ENCODE data around the gene ADCYAP1R1.

The ADCYAP1R1 gene

DNA sequence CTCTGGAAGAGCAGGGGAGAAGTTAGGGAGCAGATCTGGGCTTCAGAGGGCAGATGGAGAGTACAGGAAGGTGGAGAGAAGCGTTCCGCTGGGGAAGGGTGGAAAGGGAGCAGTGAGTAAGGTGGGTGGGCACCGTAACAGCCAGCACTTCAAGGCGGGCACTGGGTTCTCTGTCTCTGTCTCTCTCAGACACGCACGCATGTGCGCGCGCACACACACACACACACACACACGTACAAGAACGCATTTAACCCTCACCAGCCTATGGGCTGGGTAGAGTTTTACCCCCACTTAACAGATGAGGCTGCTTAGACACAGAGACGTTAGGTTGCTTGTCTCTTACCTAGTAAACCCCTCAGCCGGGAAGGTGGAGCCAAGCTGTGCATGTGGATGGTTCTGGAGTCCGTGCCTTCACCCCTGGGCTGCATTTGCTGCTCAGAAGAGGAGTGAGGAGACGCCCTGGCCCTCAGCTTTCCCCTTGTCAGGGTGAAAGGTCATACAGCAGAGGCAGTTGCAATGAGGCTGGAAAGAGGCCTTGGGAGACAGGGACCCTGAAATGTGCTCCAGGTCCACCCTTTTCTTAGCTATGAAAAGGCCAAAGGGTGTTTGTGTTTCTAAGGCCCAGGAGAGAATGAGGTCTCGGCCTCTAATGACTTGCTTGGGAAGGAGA is 16.0 kb downstream of the ADCYAP1R1 start:
- DNase-seq (ENCODE audit: low read depth in 2 of 2) = no peak

DNA sequence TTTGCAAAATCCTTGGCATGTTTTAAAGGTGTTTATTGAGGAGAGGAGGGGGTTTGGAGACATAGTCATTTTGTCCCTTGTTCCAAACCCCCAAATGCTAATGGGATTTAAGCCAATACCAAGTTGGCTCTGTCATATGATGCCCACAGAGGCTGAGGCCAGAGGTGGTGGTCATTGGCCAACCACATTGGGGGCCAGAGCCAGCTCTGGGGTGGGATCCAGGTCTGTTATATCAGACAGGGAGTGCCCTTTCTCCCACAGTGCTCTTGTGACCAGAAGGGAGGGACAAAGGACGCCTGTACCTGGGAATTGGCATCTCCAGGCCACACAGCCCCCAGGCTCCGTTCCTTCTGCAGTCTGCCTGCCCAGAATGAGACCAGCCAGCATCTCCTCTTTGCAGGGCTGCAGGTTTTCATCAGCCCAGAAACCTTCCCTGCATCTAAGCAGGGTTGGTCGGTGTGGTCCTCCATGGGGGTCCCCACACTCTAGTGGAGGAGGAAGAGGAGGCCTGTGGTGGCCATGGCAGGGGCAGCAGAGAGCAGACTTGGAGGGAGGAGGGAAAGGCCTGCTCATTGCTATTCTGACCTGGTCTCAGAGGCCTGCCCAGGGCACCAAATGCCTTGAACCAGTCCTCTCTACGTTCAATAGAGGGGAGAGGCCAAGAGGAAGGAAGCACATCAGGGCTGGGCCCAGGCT is 17.9 kb downstream of the ADCYAP1R1 start:
- DNase-seq (ENCODE audit: low read depth in 2 of 2) = no peak

DNA sequence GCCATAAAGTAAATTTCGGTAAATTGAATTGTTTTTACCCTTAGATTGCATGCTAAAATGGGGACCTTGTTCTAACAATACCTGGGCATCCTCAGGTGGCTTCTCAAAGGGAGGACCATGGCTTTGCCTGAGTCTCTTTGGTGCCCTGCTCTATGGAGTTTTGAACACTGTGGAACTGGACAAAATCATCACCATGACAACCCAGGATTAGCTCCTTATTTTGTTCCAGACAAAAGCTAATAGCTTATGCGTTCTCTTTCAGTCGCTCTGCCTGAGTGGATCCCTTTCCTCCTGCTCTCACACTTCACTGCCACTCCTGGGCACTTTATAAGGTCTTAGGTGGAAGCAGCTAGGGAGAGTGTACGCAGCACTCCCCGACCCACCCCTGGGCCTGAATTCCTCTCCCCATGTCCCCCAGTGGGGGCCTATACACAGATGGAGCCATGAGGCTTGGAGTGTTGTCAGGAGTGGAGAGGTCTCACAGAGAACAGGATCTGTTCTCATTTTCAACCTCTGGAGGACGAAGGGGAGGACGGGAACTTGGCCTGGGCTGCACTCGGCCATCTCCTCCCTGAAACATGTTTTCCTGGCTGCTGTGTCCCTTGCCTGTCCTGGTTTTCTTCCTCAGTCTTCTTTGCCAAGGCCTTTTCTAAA is 19.0 kb downstream of the ADCYAP1R1 start:
- DNase-seq (ENCODE audit: low read depth in 2 of 2) = no peak

DNA sequence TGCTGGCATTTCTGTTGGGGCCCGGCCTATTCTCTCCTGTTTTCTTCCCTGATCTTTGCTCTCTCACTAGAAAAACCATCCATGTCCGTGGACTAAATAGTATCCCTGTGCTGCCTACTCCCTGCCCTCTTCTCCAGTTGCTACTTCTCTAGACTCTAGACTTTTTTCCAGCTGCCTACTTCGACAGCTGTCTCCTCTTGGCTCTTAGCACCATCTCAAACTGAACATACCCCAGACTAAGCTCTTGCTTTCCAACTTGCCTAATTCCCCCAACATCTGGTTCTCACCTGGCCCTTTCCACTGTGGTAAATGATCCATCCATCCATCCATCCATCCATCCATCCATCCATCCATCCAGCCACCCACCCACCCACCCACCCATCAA is 19.5 kb downstream of the ADCYAP1R1 start:
- DNase-seq (ENCODE audit: low read depth in 2 of 2) = no peak

DNA sequence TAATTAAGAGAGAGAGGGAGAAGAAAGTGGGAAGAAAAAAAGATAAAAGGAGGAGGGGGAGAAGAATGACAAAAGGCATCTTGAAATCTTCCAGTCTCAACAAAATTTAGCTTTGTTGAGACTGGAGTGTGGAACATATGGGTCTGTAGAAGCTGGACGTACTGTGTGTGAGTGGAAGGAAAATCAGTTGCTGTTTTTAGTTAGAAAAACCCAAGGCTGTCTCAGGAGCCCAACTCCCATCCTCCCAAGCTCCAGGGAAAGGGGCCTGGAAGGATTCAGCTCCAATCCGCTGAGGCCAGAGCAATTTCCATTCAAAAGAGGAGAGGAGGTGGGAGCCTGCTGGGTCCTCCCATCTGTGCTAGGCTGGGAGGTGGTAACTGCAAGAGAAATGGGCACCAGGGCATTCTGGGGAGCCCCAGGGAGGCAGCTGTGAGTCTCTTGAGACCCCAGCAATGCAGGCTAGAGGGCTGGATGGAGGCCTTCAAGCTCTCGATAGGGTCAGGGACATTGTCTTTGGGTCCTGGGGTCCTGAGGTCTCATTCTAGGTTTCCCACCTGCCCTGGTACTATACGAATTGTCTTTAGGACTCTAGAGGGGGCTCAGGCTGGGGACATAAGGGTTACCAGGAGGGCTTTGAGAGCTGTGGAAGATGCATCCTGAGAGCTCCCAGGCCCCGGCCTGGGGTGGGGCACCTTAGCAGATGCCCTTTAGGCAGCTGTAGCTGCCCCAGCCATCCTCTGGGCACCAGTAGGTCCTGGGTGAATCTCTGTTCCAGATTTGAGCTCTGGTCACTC is 21.4 kb downstream of the ADCYAP1R1 start:
- DNase-seq (ENCODE audit: low read depth in 2 of 2) = no peak

DNA sequence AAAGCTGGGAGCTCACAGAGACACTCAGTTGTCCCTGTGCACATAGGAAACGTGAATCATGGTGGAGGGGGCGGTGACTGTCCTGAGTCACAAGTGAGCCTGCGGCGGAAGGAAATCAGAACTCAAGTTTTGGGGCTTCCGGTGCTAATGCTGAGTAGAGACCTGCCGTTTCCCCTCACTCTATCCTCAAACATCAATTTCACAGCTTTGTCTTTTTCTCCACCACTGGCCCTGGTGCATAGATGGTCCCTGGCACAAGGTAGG is 21.9 kb downstream of the ADCYAP1R1 start:
- DNase-seq (ENCODE audit: low read depth in 2 of 2) = no peak

DNA sequence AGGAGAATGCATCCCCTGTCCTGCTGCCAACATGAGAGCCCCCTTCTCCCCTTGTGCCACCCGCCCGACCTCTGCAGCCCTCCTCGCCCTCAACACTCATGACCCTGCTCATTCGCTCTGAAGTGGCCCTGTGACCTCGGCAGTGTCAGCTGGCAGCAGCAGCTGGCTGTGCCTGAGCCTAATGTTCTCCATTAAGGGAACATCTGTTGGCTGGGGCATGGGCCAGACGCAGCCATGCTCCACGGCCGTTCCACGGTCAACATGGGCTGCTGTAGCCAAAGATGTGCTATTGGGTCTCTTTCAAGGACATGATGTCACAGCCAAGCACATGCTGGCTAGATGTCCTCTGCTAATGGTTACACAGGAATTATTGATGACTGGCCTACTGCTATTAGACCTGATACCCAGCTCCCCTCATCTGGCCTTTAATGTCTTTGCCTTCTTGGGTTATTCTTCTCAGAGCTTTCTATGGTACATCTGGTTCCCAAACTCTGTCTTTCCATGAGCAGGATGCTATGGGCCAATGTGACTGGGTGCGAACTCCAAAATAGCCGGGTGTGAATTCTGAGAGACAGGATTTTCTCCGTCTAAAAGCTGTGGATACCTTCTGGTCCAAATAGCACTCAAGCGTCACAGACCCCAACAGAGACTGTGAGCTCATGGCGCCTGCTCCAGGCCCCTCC is 22.4 kb downstream of the ADCYAP1R1 start:
- no peak for DNase-seq (ENCODE audit: low read depth in 2 of 2)

DNA sequence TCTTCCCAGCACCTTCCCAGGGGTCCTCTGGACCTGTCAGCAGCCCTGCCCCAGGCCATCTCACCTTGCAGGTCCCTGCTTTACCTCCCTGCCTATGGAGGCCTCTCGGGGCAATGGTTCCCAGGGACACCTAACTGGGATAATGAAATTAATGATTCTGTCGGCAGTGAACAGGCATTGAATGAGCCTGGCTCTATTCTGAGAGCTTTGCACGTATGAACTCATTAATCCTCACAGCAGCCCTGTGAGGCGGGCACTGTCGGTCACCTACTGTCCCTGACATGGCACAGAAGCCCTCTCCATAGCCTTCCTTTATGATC is 22.9 kb downstream of the ADCYAP1R1 start:
- no peak for DNase-seq (ENCODE audit: low read depth in 2 of 2)

DNA sequence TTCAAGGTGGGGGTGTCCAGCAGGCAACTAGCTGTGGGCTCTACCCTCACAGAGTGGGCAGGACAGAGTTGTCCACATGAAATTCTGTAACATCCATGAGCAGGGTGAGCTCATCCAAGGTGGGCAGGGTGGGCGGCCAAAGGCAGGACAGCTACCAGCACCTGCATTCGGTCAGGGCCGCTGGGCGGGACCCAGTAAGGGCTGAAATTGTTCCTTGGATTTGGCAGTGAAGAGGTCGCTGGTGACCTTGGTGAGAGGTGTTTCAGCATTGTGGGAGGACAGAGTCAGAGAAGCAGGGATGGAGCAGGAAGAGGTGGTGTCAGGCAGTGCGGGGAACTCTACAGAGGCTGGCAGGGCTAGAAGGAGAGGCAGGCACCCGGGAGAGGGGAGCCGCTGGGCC is 23.9 kb downstream of the ADCYAP1R1 start:
- DNase-seq (ENCODE audit: low read depth in 2 of 2) = no peak

DNA sequence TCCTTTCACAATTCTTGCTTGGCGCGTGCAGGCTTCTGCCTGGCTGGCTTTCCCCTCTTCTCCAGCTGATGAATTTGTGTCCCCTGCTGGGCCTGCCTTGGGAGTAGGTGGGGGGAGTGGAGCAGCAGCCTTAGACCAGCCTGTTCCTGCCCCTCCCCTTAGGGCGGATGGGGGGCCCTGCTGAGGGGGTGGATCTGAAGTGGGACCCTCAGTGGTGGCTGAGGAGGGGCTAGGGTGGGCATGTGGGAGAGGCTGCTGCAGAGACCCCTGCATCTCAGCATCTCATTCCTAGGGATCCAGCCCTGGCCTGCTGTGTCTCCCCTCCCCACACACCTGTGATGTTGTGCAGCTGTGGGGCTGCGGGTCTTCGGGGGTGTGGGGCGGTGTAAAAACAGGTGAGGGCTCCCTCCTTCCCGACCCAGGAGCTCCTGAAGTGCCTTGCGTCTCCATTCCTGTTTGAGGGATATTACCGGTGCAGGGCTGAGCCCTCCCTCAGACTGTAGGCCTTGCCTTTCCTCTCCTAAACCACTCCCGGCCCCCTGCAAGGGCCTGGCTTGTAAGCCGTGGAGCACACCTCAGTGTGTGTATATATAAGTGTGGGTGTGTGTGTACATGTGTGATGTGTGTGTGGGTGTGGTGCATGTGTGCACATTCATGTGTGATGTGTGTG is 24.7 kb downstream of the ADCYAP1R1 start:
- no peak for DNase-seq (ENCODE audit: low read depth in 2 of 2)

DNA sequence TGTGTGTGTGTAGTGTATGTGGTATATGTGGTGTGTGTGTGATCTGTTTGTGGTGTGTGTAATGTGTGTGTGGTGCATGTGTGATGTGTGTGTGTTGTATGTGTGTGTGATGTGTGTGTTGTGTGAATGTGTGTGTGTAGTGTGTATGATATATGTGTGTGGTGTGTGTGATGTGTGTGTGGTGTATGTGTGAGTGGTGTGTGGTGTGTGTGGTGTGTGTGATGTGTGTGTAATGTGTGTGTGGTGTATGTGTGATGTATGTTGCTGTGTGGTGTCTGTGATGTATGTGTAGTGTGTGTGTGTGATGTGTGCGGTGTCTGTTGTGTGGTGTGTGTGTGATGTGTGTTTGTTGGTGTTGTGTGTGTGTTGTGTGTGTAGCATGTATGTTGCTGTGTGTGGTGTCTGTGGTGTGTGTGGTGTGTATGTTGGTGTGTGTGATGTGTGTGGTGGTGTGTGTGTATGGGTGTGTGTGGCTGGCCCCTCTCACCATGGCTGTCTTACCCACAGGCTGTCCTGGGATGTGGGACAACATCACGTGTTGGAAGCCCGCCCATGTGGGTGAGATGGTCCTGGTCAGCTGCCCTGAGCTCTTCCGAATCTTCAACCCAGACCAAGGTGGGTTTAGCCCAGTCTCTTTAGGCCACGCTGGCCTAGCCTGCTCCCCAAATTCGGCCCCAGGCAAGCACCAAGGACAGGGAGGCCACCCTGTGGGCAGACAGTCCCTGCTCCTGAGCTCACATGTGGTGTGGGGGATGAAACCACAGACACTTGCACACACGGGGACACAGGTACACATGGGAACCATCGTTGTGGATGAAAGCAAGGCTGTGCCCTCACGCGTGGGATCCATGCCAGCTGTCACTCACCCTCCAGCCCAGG is 25.6 kb downstream of the ADCYAP1R1 start:
- no peak for DNase-seq (ENCODE audit: low read depth in 2 of 2)

DNA sequence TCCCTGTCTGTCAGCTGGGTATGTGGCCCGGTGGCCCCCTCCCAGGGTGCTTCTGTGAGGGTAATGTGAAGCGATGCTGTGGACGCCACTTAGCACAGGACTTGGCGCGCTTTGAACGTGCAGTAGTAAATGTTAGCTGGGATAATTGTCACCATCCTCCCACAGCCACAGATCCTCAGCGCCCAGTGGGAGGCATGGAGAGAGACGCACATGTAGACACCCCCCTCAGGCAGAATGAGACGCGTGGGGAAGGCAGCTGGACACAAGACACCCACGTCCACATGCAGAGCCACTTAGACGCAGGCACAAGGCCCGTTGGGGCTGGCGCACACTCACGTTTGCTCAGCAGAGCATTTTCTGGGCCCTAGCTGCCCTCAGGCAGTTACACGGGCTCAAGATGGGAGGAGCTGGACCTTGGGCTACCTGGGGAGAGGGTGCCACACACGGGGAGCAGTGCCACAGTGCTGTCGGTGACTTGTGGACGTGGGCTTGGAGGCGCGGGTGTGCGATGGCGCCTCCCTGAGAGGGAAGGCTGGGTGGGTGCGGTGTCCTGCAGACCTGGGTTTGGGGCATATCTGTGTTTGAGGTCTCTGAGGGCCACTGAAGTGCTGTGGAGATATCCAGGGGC is 26.4 kb downstream of the ADCYAP1R1 start:
- DNase-seq (ENCODE audit: low read depth in 2 of 2) = no peak

DNA sequence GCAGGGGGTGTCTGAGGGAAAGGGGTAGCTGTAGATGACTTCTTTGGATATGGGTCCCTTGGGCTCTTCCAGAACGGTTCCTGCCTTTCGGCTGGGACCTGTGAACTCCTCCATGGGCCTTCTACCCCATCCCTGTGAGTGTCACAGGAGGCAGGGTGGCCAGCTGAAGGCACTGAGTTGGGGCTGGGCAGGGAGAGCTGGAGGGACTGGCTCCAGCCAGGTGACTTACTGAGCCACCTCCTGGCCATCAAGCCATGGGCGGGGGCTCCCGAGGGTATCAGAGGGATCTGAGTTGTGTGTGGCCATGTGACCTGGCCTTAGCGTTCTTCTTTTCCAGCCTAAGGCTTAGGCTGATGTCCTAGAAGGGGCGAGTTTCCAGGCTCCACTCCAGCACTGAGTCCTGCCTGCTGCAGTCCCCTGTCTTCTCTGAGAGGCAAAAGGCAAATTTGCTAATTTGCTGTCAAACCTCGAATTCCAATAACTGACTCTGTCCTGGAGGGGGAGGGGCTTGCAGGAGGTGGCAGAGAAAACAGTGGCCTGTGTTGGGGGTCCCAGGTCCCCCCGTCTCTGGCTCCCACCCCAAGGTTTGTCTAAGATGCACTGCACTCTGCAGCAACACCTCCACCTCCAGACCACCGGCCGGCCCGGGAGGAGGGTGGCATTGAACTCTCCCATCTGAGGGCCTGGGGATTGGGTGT is 27.2 kb downstream of the ADCYAP1R1 start:
- DNase-seq (ENCODE audit: low read depth in 2 of 2) = no peak

DNA sequence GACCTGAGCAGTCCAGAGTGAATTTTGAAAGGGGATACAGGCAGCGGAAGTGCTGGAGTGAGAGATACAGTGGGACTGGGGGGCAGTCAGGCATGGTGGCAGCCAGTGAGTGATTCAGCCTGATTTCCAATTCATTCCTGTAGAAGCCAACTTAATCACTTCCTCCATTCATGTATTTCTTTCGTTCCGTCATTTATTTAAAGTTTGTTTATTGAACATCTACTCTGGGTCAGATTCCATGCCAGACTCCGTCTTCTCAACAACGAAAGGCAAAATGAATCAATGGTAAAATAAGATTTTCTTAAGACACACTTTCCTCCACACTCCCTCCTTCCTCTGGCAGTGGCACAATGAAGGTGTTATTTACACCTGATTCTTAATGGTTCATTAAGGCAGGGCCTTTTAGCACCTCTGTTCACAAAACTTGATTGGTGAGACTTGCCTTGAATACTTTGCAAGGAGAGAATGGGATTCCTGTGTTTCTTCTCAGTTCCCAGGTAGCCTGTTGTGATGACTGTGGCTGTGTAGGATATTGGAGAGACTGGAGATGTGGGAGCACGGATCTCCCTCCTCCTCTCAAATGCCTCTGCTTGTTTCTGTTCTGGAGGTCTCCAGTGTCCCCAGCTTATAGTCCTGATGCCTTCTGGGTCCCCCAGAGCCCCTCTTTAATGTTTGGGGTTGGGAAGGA is 27.9 kb downstream of the ADCYAP1R1 start:
- DNase-seq (ENCODE audit: low read depth in 2 of 2) = no peak

DNA sequence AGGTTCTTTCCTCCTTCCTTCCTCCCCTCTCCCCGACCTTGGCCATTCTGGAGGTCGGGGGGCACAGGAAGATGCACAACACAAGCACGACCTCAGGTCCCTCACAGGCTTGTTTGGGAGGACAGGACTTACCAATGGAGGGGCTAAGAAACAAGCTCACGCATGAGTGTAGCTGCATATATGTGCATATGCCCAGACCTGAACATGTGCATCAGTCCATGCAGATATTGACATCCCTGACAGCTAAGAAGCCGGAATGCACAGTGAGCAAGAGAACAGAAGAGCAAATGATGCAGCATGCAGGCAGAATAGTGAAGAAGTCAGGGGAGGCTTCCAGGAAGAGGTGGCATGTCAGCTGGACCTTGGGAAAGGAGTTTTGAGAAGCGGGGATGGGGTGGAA is 28.7 kb downstream of the ADCYAP1R1 start:
- no peak for DNase-seq (ENCODE audit: low read depth in 2 of 2)

DNA sequence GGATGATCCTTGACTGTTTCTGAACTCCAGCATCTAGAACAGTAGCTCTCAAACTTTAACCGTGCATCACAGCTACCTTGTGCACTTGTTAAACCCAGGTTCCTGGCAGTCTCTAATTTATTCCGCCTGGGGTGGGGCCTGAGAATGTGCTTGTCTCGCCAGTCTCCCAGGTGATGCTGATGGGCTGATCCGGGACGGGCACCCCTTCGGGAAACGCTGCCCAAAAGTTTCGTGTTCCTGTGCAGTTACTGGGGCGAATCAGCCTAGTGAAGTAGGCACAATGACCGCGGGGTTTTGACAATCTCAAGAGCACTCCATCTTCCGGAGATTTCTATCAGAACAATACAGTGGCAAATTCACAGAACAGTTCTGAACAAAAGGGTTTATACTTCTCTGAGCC is 29.9 kb downstream of the ADCYAP1R1 start:
- DNase-seq (ENCODE audit: low read depth in 2 of 2) = no peak

DNA sequence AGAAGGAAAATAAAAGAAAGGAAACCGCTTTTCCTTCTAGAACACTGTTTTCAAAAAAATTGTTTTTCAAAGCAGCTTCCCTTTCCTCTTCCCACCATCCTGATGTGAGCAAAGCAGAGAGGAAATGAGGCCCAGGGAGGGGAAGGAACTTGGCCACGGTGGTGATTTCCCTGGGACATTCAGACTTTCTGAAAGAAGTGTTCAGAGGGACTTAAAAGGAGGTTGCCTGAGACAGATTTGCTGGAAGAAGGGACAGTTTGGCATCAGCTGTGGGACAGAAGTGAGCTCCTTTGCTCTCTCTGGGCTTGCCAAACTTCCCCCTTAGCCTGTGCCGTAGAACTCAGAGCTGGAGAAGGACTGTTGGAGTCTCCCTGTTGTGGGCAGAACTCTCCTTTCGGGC is 30.3 kb downstream of the ADCYAP1R1 start:
- DNase-seq (ENCODE audit: low read depth in 2 of 2) = no peak

DNA sequence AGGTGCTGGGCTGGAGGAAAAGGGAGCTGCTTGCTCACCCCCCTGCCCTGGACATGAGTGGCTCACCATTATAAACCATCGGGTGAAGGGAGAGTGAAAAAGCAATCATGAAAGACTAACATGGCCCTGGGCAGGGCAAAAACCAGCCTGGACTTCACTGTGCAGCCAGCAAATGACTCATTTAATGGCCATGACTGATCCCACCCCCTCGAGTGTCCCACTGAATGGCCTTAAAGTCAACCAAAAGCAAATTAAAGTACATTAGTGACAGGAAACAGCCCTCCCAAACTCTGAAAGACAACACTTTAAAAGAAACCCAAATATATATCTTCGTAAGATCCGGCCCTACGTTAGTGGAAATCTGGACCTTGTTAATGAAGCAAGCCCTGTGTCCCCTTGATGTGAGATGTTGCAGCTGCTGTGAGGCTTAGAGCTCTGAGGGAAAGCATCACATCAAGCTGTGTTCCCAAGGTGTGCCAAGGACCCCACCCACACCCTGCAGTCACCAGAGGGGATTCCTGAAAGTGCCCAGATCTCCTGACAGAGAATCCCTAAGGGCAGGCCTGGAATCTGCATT is 31.2 kb downstream of the ADCYAP1R1 start:
- no peak for DNase-seq (ENCODE audit: low read depth in 2 of 2)

DNA sequence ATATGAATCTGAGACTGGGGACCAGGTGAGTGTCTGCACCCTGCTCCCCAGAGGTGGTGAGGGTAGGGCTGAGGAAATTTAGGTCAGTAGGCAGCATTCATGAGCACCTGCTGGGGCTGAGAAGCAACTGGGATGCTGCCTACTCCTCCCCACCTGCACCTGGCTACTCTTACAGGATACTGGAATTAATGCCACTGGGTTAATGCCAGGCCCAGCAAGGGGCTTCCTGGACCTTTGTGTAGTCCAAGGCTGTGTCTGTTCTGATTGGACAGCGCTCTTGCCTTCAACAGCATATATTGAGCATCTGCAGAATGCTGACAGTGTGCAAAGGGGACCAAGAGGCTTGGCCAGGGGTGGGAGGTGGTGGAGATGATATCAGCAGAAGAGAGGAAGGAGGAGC is 32.1 kb downstream of the ADCYAP1R1 start:
- DNase-seq (ENCODE audit: low read depth in 2 of 2) = no peak
